ENCODE results near the gene NELFE. TPM values are rescaled to one million over a fixed set of nuclear protein-coding genes. Genes with fewer than 3 reads are reported as not detected.

Gene NELFE
- total and polyA plus RNA-seq, 11 donors, result 35.4 to 82.0 (median 46.4) TPM

GRCh38 chr6:31943742-31944141 is 15.0 kb downstream of the NELFE start:
- TF ChIP-seq POLR2A (IDR thresholded peaks at IDR 0.05) (no peak), CTCF (IDR thresholded peaks at IDR 0.05) (no peak)
- Histone ChIP-seq H3K36me3 (peaks cover 0 to 10% (median 0%) of the 10 kb centered on the region in 9 donors), H3K27me3 (peaks cover 0 to 11% (median 0%) of the 10 kb centered on the region in 9 donors), H3K27ac (no peak overlapping the region), H3K4me1 (peaks cover 0 to 17% (median 0%) of the 10 kb centered on the region in 12 donors), H3K4me3 (no peak overlapping the region), H3K9me3 (no peaks in the 10 kb centered on the region)
- WGBS, 4 donors, result 78 to 86% (median 80%) methylated on average over 3 of the region's 3 CpGs
- ATAC-seq (no peak), DNase-seq (no peak)
- intact Hi-C loops (cut with DNase I), result no loop called here

- peaks cover 0 to 11% (median 0%) of the 10 kb centered on the region in 9 donors for H3K27me3 ChIP-seq
- H3K27ac ChIP-seq, result no peak overlapping the region
- H3K36me3 ChIP-seq, result peaks cover 0 to 10% (median 0%) of the 10 kb centered on the region in 9 donors
- no peak overlapping the region for H3K4me3 ChIP-seq
- TF ChIP-seq POLR2A (IDR thresholded peaks at IDR 0.05), result no peak
- no peak for TF ChIP-seq CTCF (IDR thresholded peaks at IDR 0.05)
- ATAC-seq, result no peak
- DNase-seq, result no peak
- H3K4me1 ChIP-seq, result peaks cover 0 to 8% (median 0%) of the 10 kb centered on the region in 12 donors
- 12 to 23% (median 15%) methylated on average over 6 of the region's 6 CpGs for WGBS, 4 donors
- no peaks in the 10 kb centered on the region for H3K9me3 ChIP-seq
- intact Hi-C loops (cut with DNase I), result no loop called here
Observed at GRCh38 chr6:31940256-31940664, 18.5 kb downstream of the NELFE start.

GRCh38 chr6:31935823-31936222 is 22.9 kb downstream of the NELFE start:
- intact Hi-C loops (cut with DNase I), result no loop called here
- WGBS, 4 donors, result 75 to 79% (median 76%) methylated on average over 9 of the region's 9 CpGs
- Histone ChIP-seq H3K27ac (no peak overlapping the region), H3K4me1 (no peaks in the 10 kb centered on the region), H3K36me3 (peaks cover 0 to 10% (median 0%) of the 10 kb centered on the region in 9 donors), H3K27me3 (no peaks in the 10 kb centered on the region), H3K9me3 (no peaks in the 10 kb centered on the region), H3K4me3 (no peak overlapping the region)
- TF ChIP-seq CTCF (IDR thresholded peaks at IDR 0.05) (no peak), POLR2A (IDR thresholded peaks at IDR 0.05) (no peak)
- DNase-seq, result no peak
- no peak for ATAC-seq

- no peak overlapping the region for H3K4me3 ChIP-seq
- no peaks in the 10 kb centered on the region for H3K4me1 ChIP-seq
- H3K27ac ChIP-seq, result no peak overlapping the region
- 71 to 79% (median 72%) methylated on average over 3 of the region's 3 CpGs for WGBS, 4 donors
- intact Hi-C loops (cut with DNase I), result no loop called here
- no peaks in the 10 kb centered on the region for H3K9me3 ChIP-seq
- ATAC-seq (no peak), DNase-seq (no peak)
- TF ChIP-seq CTCF (IDR thresholded peaks at IDR 0.05), result no peak
- no peak for TF ChIP-seq POLR2A (IDR thresholded peaks at IDR 0.05)
- no peaks in the 10 kb centered on the region for H3K27me3 ChIP-seq
- peaks cover 0 to 7% (median 0%) of the 10 kb centered on the region in 9 donors for H3K36me3 ChIP-seq
Observed at GRCh38 chr6:31935021-31935420, 23.8 kb downstream of the NELFE start.

Data from heart left ventricle (tissue), 16 donors.